Brain microvascular endothelial cell (primary cell): ENCODE measurements around the gene THADA.

Source experiments
- DNase-seq: peaks from one replicate; pipeline ENCODE4 v3.0.0-alpha.2; 2020
- H3K27ac ChIP-seq: fragments of 250-450 bp; sonication (Bioruptor Pico); 2 replicates; pipeline ENCODE4 v1.5.1; 2020; ENCODE audit warnings: mild to moderate bottlenecking, moderate library complexity
- H3K27me3 ChIP-seq: fragments of 250-450 bp; sonication (Bioruptor Pico); replicated peaks from 2 replicates; pipeline ENCODE4 v1.5.1; 2020; ENCODE audit warnings: mild to moderate bottlenecking
- H3K36me3 ChIP-seq: fragments of 250-450 bp; sonication (Bioruptor Pico); replicated peaks from 2 replicates; pipeline ENCODE4 v1.5.1; 2020; ENCODE audit warnings: mild to moderate bottlenecking
- H3K4me3 ChIP-seq: 2 replicates; pipeline ENCODE4 v1.5.1; 2011; ENCODE audit warnings: low read depth, mild to moderate bottlenecking, control low read depth, low read length, moderate library complexity
- CTCF ChIP-seq: IDR thresholded peaks from 2 replicates; pipeline ENCODE4 v1.5.1; 2011; ENCODE audit warnings: low read depth, mild to moderate bottlenecking, moderate library complexity, low read length, control low read depth, inconsistent platforms; ENCODE audit errors: missing control alignments
- in situ Hi-C: cut with HindIII; loops from 2 replicates; pipeline ENCODE4 v1.10.0; 2017; ENCODE audit warnings: low sequenced_read_pairs, low pct_ligation_motif_present

THADA gene

GRCh38 chr2:43315482-43315881 lies 280.4 kb downstream of the THADA start:
- TF ChIP-seq CTCF = no peak
- Histone ChIP-seq H3K27me3 (no peaks in the 10 kb centered on the region), H3K36me3 (no peaks in the 10 kb centered on the region), H3K4me3 (no peak overlapping the region), H3K27ac (no peak overlapping the region)
- DNase-seq = no peak
- in situ Hi-C loops = no loop called here

DNA sequence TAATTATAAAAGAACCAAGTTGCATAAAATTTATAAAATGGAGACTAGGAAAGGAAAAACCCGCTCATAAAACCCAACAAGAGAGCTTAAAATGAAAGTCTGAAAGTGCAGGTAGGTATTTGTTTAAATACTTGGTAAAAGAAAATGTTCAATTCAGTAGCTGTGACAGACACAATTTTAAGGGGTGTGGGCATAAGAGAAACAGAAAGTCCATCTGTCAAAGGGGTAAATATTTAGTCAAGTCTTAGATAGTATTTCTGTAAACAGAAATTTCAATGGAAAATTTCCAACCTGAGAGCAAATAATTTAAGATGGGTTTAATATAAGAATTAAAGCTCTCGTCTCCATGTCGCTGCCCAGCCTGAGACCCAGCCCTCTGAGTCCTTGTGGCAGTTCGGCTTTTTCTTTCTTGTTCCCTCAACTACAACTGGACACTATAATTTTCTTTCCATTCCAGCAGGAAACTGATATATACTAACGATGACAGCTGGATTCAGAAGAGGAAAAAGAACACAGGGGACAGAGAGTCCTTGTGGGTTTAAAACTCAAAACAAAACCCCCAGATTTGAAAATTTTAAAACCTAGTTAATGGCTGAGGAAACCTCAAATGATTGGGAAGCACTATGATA lies 281.4 kb downstream of the THADA start:
- TF ChIP-seq CTCF = no peak
- Histone ChIP-seq H3K36me3 (no peaks in the 10 kb centered on the region), H3K27me3 (no peaks in the 10 kb centered on the region), H3K27ac (no peak overlapping the region), H3K4me3 (no peak overlapping the region)
- in situ Hi-C loops = no loop called here
- DNase-seq = no peak

DNA sequence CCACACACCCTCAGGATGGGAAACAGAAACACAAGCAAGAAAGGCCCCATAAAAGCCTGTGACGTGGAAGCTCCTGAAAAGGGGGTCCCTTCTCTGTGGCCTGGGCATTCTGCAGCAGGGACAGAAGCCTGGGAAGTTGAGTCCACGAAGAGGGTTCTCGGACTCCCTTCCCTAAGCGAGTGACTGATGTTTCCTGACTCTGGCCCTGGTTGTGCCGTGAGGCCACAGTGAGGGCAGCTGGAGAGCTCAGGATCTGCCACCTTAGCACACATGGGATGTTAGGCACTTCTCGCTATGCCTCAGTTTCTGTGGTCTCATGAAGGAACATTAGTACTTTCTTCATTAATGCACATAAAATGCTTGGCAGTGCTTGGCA lies 282.2 kb downstream of the THADA start:
- no peaks in the 10 kb centered on the region for H3K36me3 ChIP-seq
- no peak for TF ChIP-seq CTCF
- no peak for DNase-seq
- H3K27me3 ChIP-seq = no peaks in the 10 kb centered on the region
- H3K4me3 ChIP-seq = no peak overlapping the region
- in situ Hi-C loops = no loop called here
- no peak overlapping the region for H3K27ac ChIP-seq

DNA sequence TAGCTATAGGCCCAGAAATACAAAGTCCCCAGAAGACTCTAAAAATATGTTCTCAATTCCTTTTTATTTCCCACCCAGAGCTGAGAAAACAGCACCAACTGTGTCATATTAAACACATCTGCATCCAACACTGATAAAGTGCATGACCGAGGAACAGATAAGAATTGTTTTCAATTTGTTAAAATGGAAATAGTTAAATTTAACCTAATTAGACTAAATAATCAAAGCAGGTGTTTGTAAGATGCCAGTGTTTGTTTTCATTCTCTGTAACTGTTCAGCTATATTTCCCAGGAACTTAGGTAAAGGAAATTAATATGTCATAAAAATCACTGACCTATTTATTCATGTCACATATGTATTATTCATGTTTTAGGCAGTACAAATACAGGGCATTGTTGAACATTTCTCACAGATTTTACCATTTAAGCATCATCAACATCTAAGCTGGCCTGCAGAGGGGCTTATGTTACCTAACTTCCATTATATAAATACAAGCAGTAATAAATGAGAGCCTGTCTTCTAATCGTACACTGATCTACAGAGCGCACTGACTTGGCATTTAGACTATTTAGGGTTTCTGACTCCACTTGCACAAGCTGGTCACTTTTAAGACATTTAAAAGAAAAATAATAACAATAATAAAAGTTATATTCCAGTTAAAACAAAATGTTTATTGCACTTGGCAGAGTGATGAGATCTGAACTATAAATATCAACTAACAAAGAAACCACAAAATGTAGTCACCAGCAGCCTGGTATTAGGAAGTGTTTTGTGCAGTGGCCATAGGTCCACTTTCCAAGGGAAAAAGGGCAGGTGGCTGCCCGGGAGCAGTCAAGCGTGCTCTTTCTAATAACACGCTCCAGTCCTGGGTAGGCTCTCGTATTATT lies 282.8 kb downstream of the THADA start:
- Histone ChIP-seq H3K27ac (no peak overlapping the region), H3K36me3 (no peaks in the 10 kb centered on the region), H3K27me3 (no peaks in the 10 kb centered on the region), H3K4me3 (no peak overlapping the region)
- in situ Hi-C loops = no loop called here
- DNase-seq = no peak
- no peak for TF ChIP-seq CTCF

DNA sequence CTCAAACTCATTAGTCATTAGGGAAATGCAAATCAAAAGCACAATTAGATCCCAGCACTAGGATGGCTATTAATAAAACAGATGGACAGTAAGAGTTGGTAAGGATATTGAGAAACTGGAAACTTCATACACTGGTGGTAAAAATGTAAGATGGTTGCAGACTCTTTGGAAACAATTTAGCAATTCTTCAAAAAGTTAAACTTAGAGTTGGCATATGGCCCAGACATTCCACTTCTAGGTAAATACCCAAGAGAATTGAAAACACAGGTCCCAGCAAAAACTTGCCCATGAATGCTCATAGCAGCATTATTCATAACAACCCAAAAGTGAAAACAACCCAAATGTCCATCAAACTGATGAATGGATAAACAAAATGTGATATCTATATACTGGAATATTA lies 284.6 kb downstream of the THADA start:
- no peak for DNase-seq
- H3K27ac ChIP-seq = no peak overlapping the region
- no peaks in the 10 kb centered on the region for H3K36me3 ChIP-seq
- H3K27me3 ChIP-seq = no peaks in the 10 kb centered on the region
- H3K4me3 ChIP-seq = no peak overlapping the region
- TF ChIP-seq CTCF = no peak
- in situ Hi-C loops = no loop called here

DNA sequence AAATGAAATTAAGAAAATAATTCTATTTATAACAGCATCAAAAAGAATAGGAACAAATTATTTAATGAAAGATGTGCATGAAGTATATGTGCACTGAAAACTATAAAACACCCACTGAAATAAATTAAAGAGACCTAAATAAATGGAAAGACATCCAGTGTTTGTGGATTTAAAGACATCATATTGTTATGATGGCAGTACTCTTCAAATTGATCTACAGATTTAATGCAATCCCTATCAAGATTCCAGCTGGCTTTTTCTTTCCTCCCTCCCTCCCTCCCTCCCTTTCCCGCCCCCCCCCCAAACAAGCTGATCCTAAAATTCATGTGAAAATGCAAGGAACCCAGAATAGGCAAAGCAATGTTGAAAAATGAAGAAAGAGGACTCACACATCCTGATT lies 285.9 kb downstream of the THADA start:
- H3K27ac ChIP-seq = no peak overlapping the region
- no peaks in the 10 kb centered on the region for H3K27me3 ChIP-seq
- DNase-seq = no peak
- in situ Hi-C loops = no loop called here
- no peak overlapping the region for H3K4me3 ChIP-seq
- H3K36me3 ChIP-seq = no peaks in the 10 kb centered on the region
- TF ChIP-seq CTCF = no peak
